Common myeloid progenitor, CD34-positive (primary cell): ENCODE measurements around the gene CD82.

ENCODE experiments used
- CTCF ChIA-PET: fragments of 350-600 bp; sonication (Branson Sonifier 250); formaldehyde crosslinking; loops from one replicate; lab custom pipeline; 2021; ENCODE audit warnings: antibody characterized with exemption; lab: Charles Lee
- POLR2A ChIA-PET: fragments of 350-600 bp; sonication (Branson Sonifier 250); formaldehyde crosslinking; loops from one replicate; lab custom pipeline; 2021; ENCODE audit warnings: antibody characterized with exemption; lab: Charles Lee
- DNase-seq, 3 donors: peaks; one replicate each; pipeline versions ENCODE4 v3.0.0 to v3.0.0-alpha.2; 2013
- H3K27ac ChIP-seq, 2 experiments: 1 replicate in 1 of 2; 2 replicates in 1 of 2; pipeline ENCODE4 v1.7.0; 2013; ENCODE audit warnings: inconsistent platforms in 2 of 2, low read length in 2 of 2, mild to moderate bottlenecking in 2 of 2, low read depth in 1 of 2, moderate library complexity in 1 of 2; ENCODE audit not compliant: severe bottlenecking in 2 of 2, insufficient read depth in 1 of 2, poor library complexity in 1 of 2
- H3K27me3 ChIP-seq, 5 experiments: replicated peaks in 2 of 5; 1 replicate in 3 of 5; 2 replicates in 2 of 5; pipeline versions ENCODE4 v1.6.1 to v1.7.0; 2013; ENCODE audit warnings: low read length in 4 of 5, mild to moderate bottlenecking in 2 of 5, moderate library complexity in 2 of 5, inconsistent platforms in 1 of 5; ENCODE audit not compliant: insufficient read depth in 5 of 5, control insufficient read depth in 4 of 5
- H3K36me3 ChIP-seq, 4 experiments: 1 replicate in 2 of 4; 2 replicates in 2 of 4; pipeline versions ENCODE4 v1.6.1 to v1.7.0; 2013; ENCODE audit warnings: low read length in 3 of 4, control low read depth in 1 of 4, mild to moderate bottlenecking in 1 of 4; ENCODE audit not compliant: control insufficient read depth in 4 of 4, insufficient read depth in 4 of 4
- H3K4me1 ChIP-seq, 4 experiments: 1 replicate in 3 of 4; 2 replicates in 1 of 4; pipeline versions ENCODE4 v1.6.1 to v1.7.1; 2013; ENCODE audit warnings: low read length in 3 of 4, mild to moderate bottlenecking in 3 of 4, control low read depth in 1 of 4, inconsistent platforms in 1 of 4, moderate library complexity in 1 of 4; ENCODE audit not compliant: control insufficient read depth in 4 of 4, insufficient read depth in 4 of 4; ENCODE audit errors: control extremely low read depth in 1 of 4
- H3K4me3 ChIP-seq, 7 experiments: 1 replicate in 4 of 7; 2 replicates in 3 of 7; pipeline versions ENCODE4 v1.5.1 to v1.7.0; 2013; ENCODE audit warnings: mild to moderate bottlenecking in 7 of 7, low read length in 6 of 7, moderate library complexity in 6 of 7, inconsistent platforms in 2 of 7, low read depth in 2 of 7, control low read depth in 1 of 7; ENCODE audit not compliant: insufficient read depth in 4 of 7, control insufficient read depth in 1 of 7; ENCODE audit errors: extremely low read depth in 1 of 7
- H3K9me3 ChIP-seq, 5 experiments: 1 replicate in 4 of 5; 2 replicates in 1 of 5; pipeline versions ENCODE4 v1.6.1 to v1.7.1; 2013; ENCODE audit warnings: low read length in 4 of 5, mild to moderate bottlenecking in 2 of 5, inconsistent platforms in 1 of 5, low read depth in 1 of 5, moderate library complexity in 1 of 5; ENCODE audit not compliant: control insufficient read depth in 4 of 5, insufficient read depth in 2 of 5; ENCODE audit errors: control extremely low read depth in 1 of 5
- WGBS: methylation state at CpG from one replicate; pipeline ENCODE4 v1.1.5; 2013; ENCODE audit not compliant: insufficient coverage; 5-methylcytosine and 5-hydroxymethylcytosine counted together

Gene CD82

DNA sequence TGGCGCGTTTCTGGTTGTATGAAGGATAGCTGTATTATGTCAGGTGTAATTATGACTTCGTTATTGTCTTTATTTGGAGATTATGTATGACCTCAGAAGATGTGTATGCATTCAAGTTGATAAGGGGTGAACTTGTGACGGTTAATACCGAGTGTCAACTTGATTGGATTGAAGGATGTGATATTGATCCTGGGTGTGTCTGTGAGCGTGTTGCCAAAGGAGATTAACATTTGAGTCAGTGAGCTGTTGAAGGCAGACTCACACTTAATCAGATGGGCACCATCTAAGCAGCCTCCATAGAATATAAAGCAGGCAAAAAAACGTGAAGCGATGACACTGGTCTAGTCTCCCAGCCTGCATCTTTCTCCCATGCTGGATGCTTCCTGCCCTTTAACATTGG, 15.3 kb upstream of the CD82 start:
- Histone ChIP-seq H3K36me3 (no peaks in the 10 kb centered on the region), H3K4me1 (no peaks in the 10 kb centered on the region), H3K4me3 (no peak overlapping the region), H3K27me3 (no peaks in the 10 kb centered on the region), H3K27ac (no peak overlapping the region), H3K9me3 (peaks cover 0 to 10% (median 3%) of the 10 kb centered on the region in 5 experiments)
- ChIA-PET CTCF (interaction anchor here (1.1 to 30.1 kb wide), 3 partner anchors 14 to 69 kb away, joined by 3 to 504 read pairs (median 3); no protein-coding TSS in a partner anchor), POLR2A (no interaction called here)
- 79% methylated on average over 6 of the region's 8 CpGs for WGBS
- peak in 1 of 3 donors; percentile 41 for DNase-seq

DNA sequence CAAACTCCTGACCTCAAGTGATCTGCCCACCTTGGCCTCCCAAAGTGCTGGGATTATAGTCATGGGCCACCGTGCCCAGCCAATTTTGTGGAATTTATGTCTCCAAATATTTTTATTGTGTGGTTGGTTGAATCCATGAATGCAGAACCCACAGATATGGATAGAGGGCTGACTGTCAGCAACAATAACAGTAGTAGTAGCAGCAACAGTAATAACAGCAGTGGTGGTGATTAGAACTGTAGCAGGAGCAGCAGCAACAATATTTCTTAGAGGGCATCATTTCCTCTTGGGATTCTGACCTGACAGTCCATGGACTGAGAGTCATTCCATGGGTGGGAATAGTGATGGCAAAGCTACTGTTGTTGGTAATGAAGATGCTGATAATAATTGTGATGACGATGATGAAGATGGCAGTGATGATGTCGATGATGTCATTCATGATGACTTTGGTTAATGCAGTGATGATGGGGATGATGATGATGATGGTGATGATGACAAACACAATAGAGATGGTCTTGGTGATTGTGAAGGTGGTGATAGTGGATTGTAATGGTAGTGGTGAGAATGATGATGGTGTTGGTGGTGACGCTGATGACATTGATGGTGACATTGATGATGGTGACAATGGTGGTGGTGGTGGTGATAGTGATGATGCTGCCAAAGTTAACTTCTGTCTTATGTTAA, 13.9 kb upstream of the CD82 start:
- CTCF ChIA-PET = interaction anchor here (1.0 to 30.1 kb wide), 2 partner anchors 28 to 68 kb away, joined by 3 to 504 read pairs; no protein-coding TSS in a partner anchor
- DNase-seq = no peak
- no peak overlapping the region for H3K27ac ChIP-seq
- no peaks in the 10 kb centered on the region for H3K27me3 ChIP-seq
- no peak overlapping the region for H3K4me3 ChIP-seq
- WGBS = 96% methylated on average over 4 of the region's 4 CpGs
- no peaks in the 10 kb centered on the region for H3K36me3 ChIP-seq
- H3K4me1 ChIP-seq = peaks cover 0 to under 1% (median under 1%) of the 10 kb centered on the region in 4 experiments
- peaks cover 0 to 8% (median 3%) of the 10 kb centered on the region in 5 experiments for H3K9me3 ChIP-seq
- POLR2A ChIA-PET = interaction anchor here (0.7 kb wide), 1 partner anchor 63 kb away, joined by 4 read pairs; no protein-coding TSS in a partner anchor

DNA sequence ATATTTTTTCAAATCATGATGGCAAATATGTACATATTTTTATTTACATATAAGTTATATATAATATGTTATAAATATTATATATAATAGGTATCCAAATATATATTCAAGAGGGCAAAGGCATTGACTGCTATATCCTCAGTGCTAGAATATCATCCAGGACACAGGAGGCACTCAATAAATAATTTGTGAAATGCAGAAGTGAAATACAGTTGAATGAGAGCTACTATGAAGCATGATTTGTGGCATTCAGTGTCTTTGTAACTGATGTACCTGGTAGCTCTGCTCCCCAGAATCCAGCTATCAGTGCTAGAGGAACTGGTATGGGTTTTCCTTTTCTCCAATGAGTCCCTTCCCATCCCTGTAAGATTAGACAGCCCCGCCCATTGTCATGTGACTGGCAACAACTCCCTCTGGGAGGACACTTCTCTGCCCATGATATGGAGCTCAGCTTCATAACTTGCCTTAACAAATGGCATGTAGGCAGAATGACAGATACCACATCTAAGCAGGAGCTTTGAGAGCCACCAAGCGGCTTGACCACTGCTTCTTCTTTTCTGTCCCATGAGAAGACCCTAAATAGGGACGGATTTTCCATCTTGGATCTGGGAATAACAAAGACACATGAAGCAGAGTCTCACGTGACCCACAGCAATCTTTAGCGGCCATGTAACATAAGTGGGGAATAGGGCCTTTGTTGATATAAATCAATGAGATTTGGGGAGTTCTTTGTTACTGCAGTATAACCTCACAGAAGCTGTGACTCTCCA, 10.2 kb upstream of the CD82 start:
- no peak overlapping the region for H3K27ac ChIP-seq
- H3K36me3 ChIP-seq = no peaks in the 10 kb centered on the region
- WGBS = 92% methylated on average over 4 of the region's 5 CpGs
- H3K27me3 ChIP-seq = no peaks in the 10 kb centered on the region
- no peak for DNase-seq
- H3K4me3 ChIP-seq = no peak overlapping the region
- ChIA-PET POLR2A (interaction anchor here (0.7 to 1.1 kb wide), 2 partner anchors 14 to 68 kb away, joined by 4 read pairs; no protein-coding TSS in a partner anchor), CTCF (interaction anchor here (0.9 to 30.1 kb wide), 17 partner anchors 12 to 356 kb away, joined by 3 to 504 read pairs (median 4); no protein-coding TSS in a partner anchor)
- H3K4me1 ChIP-seq = peaks cover 7 to 30% (median 23%) of the 10 kb centered on the region in 4 experiments
- H3K9me3 ChIP-seq = peaks cover 0 to 8% (median 3%) of the 10 kb centered on the region in 5 experiments

DNA sequence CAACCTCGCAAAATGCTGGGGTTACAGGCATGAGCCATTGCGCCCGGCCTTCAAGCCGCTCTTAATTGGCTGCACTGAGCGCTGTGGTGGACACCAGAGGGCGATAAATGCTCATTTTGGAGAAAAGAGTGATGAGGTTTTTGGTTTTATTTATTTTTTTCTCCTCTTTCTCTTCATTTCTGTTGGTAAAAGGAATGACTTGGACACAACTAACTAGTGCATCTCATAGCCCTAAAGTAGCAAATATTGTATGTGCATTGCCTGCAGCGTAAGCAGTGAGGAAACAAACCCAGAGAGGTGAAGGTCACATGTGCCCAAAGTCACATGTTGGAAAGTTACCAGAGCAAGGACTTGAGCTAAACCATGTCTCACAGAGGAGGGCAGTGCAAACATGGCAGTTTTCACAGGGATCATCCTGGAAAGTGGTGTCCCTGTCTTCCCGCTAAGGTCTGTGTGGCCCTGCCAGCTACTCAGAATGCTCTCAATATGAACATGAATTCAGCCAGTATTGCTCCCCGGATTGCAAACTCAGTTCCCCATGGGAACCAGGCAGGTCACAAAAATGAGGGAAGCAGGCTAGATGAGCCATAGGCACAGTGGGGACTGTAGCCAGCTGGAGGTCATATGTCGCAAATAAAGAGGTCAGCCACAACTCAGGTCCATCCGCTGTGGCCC, 8.6 kb upstream of the CD82 start:
- Histone ChIP-seq H3K4me3 (no peak overlapping the region), H3K27ac (no peak overlapping the region), H3K4me1 (peaks cover 8 to 35% (median 24%) of the 10 kb centered on the region in 4 experiments), H3K9me3 (peaks cover 0 to 8% (median 3%) of the 10 kb centered on the region in 5 experiments), H3K27me3 (no peaks in the 10 kb centered on the region), H3K36me3 (no peaks in the 10 kb centered on the region)
- ChIA-PET CTCF (interaction anchor here (0.7 to 30.1 kb wide), 21 partner anchors 9 to 337 kb away, joined by 3 to 504 read pairs (median 6); partner anchors contain the start of gene CD82), POLR2A (interaction anchor here (0.9 to 1.0 kb wide), 2 partner anchors 12 to 21 kb away, joined by 3 to 4 read pairs; no protein-coding TSS in a partner anchor)
- WGBS = 37% methylated on average over 10 of the region's 11 CpGs
- DNase-seq = peak; percentile 57 to 75 (median 69)

DNA sequence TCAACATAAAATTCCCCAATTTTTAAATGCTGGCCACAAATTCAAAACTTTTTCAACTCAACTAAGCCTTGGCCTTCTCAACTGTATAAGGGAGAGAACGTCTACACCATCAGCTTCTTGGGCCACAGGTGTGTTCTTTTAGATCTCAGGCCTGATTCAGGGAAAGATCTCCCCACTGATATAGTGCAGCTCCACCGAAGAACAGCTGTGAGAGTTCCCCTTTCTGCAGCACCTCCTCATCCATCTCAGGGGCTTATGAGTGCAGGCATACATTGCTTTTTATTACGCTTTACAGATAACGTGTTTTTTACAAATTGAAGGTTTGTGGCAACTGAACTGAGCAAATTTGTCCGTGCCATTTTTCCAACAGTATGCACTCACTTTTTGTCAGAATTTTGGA, 8.0 kb upstream of the CD82 start:
- Histone ChIP-seq H3K9me3 (peaks cover 0 to 8% (median 3%) of the 10 kb centered on the region in 5 experiments), H3K27ac (no peak overlapping the region), H3K27me3 (no peaks in the 10 kb centered on the region), H3K4me3 (no peak overlapping the region), H3K4me1 (peaks cover 8 to 35% (median 24%) of the 10 kb centered on the region in 4 experiments), H3K36me3 (no peaks in the 10 kb centered on the region)
- ChIA-PET CTCF (interaction anchor here (1.0 to 30.1 kb wide), 18 partner anchors 8 to 220 kb away, joined by 3 to 504 read pairs (median 6); partner anchors contain the start of gene CD82), POLR2A (interaction anchor here (0.7 to 1.0 kb wide), 4 partner anchors 10 to 21 kb away, joined by 3 to 4 read pairs (median 4); no protein-coding TSS in a partner anchor)
- peak; percentile 45 to 79 (median 65) for DNase-seq
- WGBS = 9% methylated on average over 5 of the region's 5 CpGs

DNA sequence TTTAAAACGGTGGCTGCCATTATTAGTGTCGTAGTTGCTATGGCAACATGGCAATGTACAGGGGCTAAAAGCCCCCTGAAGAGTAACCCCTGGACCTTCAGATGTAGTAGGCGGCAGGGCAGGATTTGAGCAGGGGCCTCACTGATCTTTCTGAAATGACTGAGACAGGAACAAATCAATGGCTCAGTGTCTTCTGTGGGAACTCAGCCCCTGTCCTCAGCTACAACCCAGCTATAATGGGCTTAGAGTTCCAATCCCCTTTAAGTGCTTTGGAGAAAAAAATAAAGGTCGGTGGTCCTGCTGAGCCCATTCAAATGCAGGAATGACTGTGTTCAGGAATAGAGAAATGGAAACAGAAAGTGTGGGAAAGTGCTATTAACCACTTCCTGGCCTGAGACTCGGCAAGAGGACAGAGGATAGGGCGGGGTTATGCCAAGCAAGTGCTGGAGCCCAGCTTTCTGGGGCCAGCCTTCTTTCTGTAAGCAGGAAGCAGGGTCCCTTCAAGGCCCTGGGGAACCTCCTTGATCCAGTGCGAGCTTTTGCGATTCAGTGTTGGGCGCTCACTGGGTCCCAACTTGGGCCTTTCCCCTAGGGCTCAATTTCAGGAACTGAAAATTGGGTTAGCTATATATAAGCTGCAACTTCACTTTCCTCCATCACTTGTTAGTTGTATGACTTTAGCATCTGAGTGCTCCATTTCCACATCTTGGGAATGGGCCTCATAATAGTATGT, 6.1 kb upstream of the CD82 start:
- ChIA-PET POLR2A (interaction anchor here (0.9 to 1.5 kb wide), 3 partner anchors 10 to 19 kb away, joined by 3 to 7 read pairs (median 4); no protein-coding TSS in a partner anchor), CTCF (interaction anchor here (1.1 to 30.1 kb wide), 9 partner anchors 10 to 60 kb away, joined by 3 to 504 read pairs (median 7); no protein-coding TSS in a partner anchor)
- WGBS = 55% methylated on average over 9 of the region's 9 CpGs
- H3K4me3 ChIP-seq = peak overlapping the region in 3 of 7 experiments; percentile 31 to 46 (median 45)
- no peak overlapping the region for H3K27ac ChIP-seq
- peak in 2 of 3 donors; percentile 48 for DNase-seq
- no peaks in the 10 kb centered on the region for H3K9me3 ChIP-seq
- H3K4me1 ChIP-seq = peaks cover 15 to 44% (median 29%) of the 10 kb centered on the region in 4 experiments
- H3K36me3 ChIP-seq = no peaks in the 10 kb centered on the region
- no peaks in the 10 kb centered on the region for H3K27me3 ChIP-seq
